Activated naive CD4-positive, alpha-beta T cell treated with anti-CD3 and anti-CD28 coated beads, Interleukin-2, amount 10 ng/mL, durations not matched to agents 7 days and 5 days (primary cell): Measurements from ENCODE around the gene ABCA7.

Experiments
- CTCF ChIA-PET: fragments of 350-600 bp; sonication (Branson Sonifier 250); formaldehyde crosslinking; loops from one replicate; lab custom pipeline; 2021; ENCODE audit warnings: antibody characterized with exemption; lab: Charles Lee
- DNase-seq: peaks from one replicate; pipeline ENCODE4 v3.0.0-alpha.2; 2020
- H3K27ac Mint-ChIP-seq: one replicate; pipeline ENCODE4 v1.8.0; 2021; ENCODE audit warnings: mild to moderate bottlenecking, moderate library complexity, mixed read lengths
- H3K27me3 Mint-ChIP-seq: one replicate; pipeline ENCODE4 v1.8.0; 2021; ENCODE audit warnings: mild to moderate bottlenecking, mixed read lengths
- H3K36me3 Mint-ChIP-seq: one replicate; pipeline ENCODE4 v1.8.0; 2021; ENCODE audit warnings: mixed read lengths
- H3K4me1 Mint-ChIP-seq: one replicate; pipeline ENCODE4 v1.8.0; 2021; ENCODE audit warnings: mixed read lengths
- H3K4me3 Mint-ChIP-seq: one replicate; pipeline ENCODE4 v1.8.0; 2021; ENCODE audit warnings: mild to moderate bottlenecking, moderate library complexity, mixed read lengths
- H3K9me3 Mint-ChIP-seq: one replicate; pipeline ENCODE4 v1.8.0; 2021; ENCODE audit warnings: mixed read lengths

Gene ABCA7

DNA sequence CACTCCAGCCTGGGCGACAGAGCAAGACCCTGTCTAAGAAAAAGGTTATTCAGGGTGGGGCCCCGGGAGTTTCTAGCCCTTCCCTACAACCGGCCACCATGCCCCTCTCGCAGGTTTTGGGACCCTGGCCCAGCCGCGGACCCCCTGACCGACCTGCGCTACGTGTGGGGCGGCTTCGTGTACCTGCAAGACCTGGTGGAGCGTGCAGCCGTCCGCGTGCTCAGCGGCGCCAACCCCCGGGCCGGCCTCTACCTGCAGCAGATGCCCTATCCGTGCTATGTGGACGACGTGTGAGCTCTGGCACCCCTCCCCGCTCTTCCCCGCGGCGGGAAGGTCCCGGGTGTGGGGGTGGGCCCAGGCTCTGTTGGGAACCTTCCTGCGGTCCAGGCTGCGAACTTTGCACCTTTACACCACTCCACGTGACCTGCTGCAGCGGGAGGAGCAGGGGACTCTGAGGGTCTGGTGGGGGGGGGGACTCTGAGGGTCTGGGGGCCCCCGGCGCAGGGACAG lies 6.3 kb downstream of the ABCA7 start:
- Mint-ChIP-seq H3K4me1 (peaks cover 18% of the 10 kb centered on the region), H3K9me3 (peaks cover 2% of the 10 kb centered on the region), H3K27me3 (no peaks in the 10 kb centered on the region), H3K4me3 (no peak overlapping the region), H3K36me3 (peaks cover 25% of the 10 kb centered on the region), H3K27ac (no peak overlapping the region)
- DNase-seq = no peak
- CTCF ChIA-PET = no interaction called here

DNA sequence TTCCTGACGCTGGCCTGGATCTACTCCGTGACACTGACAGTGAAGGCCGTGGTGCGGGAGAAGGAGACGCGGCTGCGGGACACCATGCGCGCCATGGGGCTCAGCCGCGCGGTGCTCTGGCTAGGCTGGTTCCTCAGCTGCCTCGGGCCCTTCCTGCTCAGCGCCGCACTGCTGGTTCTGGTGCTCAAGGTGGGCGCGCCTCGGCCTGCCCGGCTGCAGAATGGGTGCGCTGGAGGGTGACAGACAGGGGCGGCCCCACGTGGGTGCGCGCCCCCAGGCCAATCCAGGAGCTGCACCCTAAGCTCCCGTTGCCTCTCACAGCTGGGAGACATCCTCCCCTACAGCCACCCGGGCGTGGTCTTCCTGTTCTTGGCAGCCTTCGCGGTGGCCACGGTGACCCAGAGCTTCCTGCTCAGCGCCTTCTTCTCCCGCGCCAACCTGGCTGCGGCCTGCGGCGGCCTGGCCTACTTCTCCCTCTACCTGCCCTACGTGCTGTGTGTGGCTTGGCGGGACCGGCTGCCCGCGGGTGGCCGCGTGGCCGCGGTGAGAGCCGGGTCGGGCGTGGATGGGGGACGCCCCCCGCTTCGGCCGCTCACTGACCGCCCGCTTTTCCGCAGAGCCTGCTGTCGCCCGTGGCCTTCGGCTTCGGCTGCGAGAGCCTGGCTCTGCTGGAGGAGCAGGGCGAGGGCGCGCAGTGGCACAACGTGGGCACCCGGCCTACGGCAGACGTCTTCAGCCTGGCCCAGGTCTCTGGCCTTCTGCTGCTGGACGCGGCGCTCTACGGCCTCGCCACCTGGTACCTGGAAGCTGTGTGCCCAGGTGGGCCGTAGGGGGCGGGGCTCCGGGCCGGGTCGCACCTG lies 7.2 kb downstream of the ABCA7 start:
- CTCF ChIA-PET = interaction anchor here (1.0 kb wide), 1 partner anchor 13 kb away, joined by 3 read pairs; no protein-coding TSS in a partner anchor
- no peak overlapping the region for H3K4me3 Mint-ChIP-seq
- no peaks in the 10 kb centered on the region for H3K27me3 Mint-ChIP-seq
- peak; percentile 56 for DNase-seq
- H3K27ac Mint-ChIP-seq = peak overlapping the region; percentile 37
- peaks cover 29% of the 10 kb centered on the region for H3K36me3 Mint-ChIP-seq
- peaks cover 2% of the 10 kb centered on the region for H3K9me3 Mint-ChIP-seq
- peaks cover 18% of the 10 kb centered on the region for H3K4me1 Mint-ChIP-seq

DNA sequence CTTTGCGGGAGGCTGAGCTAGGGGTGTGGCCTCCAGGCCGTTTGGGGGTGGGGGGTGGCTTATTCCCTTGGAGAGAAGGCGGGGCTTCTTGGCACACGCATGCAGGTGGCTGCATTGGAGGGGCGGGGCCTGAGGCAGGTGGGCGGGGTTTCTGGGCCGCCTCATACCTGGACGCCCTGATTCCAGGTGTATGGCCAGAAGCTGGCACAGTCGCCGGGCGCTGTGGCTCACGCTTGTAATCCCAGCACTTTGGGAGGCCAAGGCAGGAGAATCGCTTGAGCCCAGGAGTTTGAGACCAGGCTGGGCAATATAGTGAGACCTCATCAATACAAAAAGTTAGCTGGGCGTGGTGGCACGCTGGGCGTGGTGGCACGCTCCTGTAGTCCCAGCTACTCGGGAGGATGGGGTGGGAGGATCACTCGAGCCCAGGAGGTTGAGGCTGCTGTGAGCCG lies 7.8 kb downstream of the ABCA7 start:
- CTCF ChIA-PET = interaction anchor here (1.0 kb wide), 1 partner anchor 13 kb away, joined by 3 read pairs; no protein-coding TSS in a partner anchor
- H3K4me3 Mint-ChIP-seq = no peak overlapping the region

DNA sequence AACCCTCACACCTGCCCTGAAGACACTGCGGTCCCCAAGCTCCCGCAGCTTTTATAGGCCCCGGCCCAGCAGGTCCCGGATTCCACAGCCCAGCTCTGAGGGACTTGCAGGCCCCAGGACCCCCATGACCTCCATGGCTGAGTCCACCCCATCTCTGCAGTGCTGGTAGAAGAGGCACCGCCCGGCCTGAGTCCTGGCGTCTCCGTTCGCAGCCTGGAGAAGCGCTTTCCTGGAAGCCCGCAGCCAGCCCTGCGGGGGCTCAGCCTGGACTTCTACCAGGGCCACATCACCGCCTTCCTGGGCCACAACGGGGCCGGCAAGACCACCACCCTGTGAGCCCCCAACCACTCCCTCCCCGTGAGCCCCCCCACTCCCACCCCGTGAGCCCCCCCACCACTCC lies 9.2 kb downstream of the ABCA7 start:
- DNase-seq = no peak
- H3K4me1 Mint-ChIP-seq = peaks cover 20% of the 10 kb centered on the region
- H3K9me3 Mint-ChIP-seq = peaks cover 2% of the 10 kb centered on the region
- H3K4me3 Mint-ChIP-seq = no peak overlapping the region
- H3K27me3 Mint-ChIP-seq = no peaks in the 10 kb centered on the region
- CTCF ChIA-PET = interaction anchor here (0.6 to 1.1 kb wide), 2 partner anchors 17 to 295 kb away, joined by 3 read pairs; no protein-coding TSS in a partner anchor
- H3K36me3 Mint-ChIP-seq = peaks cover 33% of the 10 kb centered on the region
- no peak overlapping the region for H3K27ac Mint-ChIP-seq

More for the DNA sequence above, 7.8 kb downstream of the ABCA7 start:
- Mint-ChIP-seq H3K27ac (no peak overlapping the region), H3K9me3 (peaks cover 2% of the 10 kb centered on the region), H3K36me3 (peaks cover 26% of the 10 kb centered on the region), H3K27me3 (no peaks in the 10 kb centered on the region), H3K4me1 (peaks cover 16% of the 10 kb centered on the region)
- peak; percentile 28 for DNase-seq

DNA sequence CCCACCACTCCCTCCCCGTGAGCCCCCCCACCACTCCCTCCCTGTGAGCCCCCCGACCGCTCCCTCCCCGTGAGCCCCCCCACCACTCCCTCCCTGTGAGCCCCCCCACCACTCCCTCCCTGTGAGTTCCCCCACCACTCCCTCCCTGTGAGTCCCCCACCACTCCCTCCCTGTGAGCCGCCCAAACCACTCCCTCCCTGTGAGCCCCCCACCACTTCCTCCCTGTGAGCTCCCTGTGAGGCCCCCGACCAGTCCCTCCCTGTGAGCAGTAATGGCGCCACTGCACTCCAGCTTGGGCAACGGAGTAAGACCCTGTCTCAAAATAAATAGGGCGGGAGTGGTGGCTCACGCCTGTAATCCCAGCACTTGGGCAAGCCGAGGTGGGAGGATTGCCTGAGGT lies 9.9 kb downstream of the ABCA7 start:
- H3K4me3 Mint-ChIP-seq = no peak overlapping the region
- no peaks in the 10 kb centered on the region for H3K27me3 Mint-ChIP-seq
- H3K9me3 Mint-ChIP-seq = peaks cover 2% of the 10 kb centered on the region
- no peak for DNase-seq
- H3K36me3 Mint-ChIP-seq = peaks cover 27% of the 10 kb centered on the region
- H3K27ac Mint-ChIP-seq = no peak overlapping the region
- CTCF ChIA-PET = interaction anchor here (0.9 kb wide), 1 partner anchor 11 kb away, joined by 3 read pairs; no protein-coding TSS in a partner anchor
- H3K4me1 Mint-ChIP-seq = peaks cover 20% of the 10 kb centered on the region

DNA sequence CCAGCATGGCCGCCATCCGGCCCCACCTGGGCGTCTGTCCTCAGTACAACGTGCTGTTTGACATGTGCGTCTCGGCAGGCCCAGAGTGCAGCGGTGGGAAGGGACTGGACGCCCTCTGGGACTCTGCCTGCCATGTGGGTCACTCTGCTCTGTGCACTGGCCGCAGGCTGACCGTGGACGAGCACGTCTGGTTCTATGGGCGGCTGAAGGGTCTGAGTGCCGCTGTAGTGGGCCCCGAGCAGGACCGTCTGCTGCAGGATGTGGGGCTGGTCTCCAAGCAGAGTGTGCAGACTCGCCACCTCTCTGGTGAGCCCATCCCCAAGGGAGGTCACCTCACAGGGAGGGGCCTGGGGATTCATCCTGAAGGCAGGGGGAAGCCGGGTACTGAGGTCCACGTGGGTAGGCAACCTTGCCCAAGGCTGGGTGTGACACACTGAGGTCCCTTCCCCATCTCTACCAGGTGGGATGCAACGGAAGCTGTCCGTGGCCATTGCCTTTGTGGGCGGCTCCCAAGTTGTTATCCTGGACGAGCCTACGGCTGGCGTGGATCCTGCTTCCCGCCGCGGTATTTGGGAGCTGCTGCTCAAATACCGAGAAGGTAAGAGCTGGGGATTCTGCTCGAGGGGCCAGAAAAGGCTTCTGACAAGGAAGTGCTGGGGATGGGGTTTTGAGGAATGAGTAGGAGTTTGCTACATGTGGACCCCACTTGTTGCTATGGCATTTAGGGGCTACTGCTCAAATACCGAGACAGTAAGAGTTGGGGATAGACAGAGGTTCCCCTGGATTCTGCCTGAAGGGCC lies 11.3 kb downstream of the ABCA7 start:
- Mint-ChIP-seq H3K4me3 (no peak overlapping the region), H3K36me3 (peaks cover 17% of the 10 kb centered on the region), H3K9me3 (no peaks in the 10 kb centered on the region), H3K4me1 (peaks cover 17% of the 10 kb centered on the region), H3K27me3 (no peaks in the 10 kb centered on the region), H3K27ac (no peak overlapping the region)
- DNase-seq = no peak
- CTCF ChIA-PET = no interaction called here

DNA sequence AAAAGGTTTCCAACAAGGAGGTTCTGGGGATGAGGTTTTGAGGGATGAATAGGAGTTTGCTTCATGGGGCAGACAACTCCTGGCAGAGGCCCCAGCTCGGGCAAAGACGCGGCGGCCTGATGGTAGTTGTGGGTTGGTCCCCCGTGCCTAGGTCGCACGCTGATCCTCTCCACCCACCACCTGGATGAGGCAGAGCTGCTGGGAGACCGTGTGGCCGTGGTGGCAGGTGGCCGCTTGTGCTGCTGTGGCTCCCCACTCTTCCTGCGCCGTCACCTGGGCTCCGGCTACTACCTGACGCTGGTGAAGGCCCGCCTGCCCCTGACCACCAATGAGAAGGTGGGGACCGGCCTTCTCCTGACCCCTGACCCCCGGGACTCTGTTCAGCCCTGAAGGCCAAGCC lies 11.9 kb downstream of the ABCA7 start:
- no peak for DNase-seq
- H3K4me1 Mint-ChIP-seq = peaks cover 21% of the 10 kb centered on the region
- no peak overlapping the region for H3K4me3 Mint-ChIP-seq
- no peak overlapping the region for H3K27ac Mint-ChIP-seq
- CTCF ChIA-PET = no interaction called here
- H3K27me3 Mint-ChIP-seq = no peaks in the 10 kb centered on the region
- H3K9me3 Mint-ChIP-seq = no peaks in the 10 kb centered on the region
- peaks cover 22% of the 10 kb centered on the region for H3K36me3 Mint-ChIP-seq

DNA sequence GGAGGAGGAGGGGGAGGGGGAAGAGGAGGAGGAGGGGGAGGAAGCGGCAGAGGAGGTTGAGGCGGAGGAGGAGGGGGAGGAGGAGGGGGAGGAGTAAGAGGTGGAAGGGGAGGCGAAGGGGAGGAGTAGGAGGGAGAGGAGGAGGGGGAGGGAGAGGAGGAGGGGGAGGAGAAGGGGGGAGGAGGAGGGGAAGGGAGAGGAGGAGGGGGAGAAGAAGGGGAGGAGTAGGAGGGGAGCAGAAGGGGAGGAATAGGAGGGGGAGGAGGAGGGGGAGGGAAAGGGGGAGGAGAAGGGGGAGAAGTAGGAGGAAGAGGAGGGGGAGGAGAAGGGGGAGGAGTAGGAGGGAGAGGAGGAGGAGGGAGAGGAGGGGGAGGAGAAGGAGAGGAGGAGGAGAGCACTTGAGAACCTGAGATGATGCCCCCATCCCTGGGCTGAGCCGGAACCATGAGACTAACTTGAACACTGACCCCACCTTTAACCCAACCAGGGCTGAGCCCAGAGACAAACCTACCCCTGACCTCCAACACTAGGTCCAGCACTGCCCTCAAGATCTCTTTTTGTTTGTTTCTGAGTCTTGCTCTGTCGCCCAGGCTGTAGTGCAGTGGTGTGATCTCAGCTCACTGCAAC lies 12.6 kb downstream of the ABCA7 start:
- no peaks in the 10 kb centered on the region for H3K27me3 Mint-ChIP-seq
- DNase-seq = peak; percentile 24
- peaks cover 28% of the 10 kb centered on the region for H3K36me3 Mint-ChIP-seq
- H3K4me3 Mint-ChIP-seq = no peak overlapping the region
- H3K9me3 Mint-ChIP-seq = peaks cover 3% of the 10 kb centered on the region
- peaks cover 25% of the 10 kb centered on the region for H3K4me1 Mint-ChIP-seq
- CTCF ChIA-PET = no interaction called here
- no peak overlapping the region for H3K27ac Mint-ChIP-seq

DNA sequence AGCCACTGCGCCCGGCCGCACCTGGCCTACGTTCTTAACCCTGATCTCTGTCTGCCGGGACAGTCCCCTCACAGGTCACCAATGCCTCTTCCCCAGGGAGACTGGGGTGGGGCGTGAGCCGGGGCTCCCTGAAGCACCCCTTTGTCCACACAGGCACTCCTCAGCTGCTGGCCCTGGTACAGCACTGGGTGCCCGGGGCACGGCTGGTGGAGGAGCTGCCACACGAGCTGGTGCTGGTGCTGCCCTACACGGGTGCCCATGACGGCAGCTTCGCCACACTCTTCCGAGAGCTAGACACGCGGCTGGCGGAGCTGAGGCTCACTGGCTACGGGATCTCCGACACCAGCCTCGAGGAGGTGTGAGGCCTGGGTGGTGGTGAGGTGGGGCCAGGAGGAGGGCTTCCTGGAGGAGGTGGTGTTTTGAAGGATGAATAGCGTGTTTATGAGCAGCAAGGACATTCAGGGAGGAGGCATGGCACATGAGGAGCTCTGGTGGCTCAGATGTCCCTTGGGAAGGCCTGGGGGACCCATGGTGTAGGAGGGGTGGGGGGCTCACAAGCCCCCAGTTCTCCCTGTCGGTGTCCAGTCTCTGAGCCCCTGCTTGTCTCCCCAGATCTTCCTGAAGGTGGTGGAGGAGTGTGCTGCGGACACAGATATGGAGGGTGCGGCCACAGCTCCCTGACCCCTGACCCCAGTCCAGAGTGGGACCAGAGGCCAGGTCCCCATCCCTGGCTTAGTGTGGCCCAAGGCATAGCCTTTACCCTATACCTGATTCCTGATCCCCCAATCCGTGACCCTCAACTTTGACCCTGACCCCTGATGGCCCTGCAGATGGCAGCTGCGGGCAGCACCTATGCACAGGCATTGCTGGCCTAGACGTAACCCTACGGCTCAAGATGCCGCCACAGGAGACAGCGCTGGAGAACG lies 13.5 kb downstream of the ABCA7 start:
- Mint-ChIP-seq H3K36me3 (peaks cover 34% of the 10 kb centered on the region), H3K4me1 (peaks cover 35% of the 10 kb centered on the region)
- CTCF ChIA-PET = interaction anchor here (0.6 to 1.4 kb wide), 2 partner anchors 11 to 141 kb away, joined by 3 read pairs; no protein-coding TSS in a partner anchor

DNA sequence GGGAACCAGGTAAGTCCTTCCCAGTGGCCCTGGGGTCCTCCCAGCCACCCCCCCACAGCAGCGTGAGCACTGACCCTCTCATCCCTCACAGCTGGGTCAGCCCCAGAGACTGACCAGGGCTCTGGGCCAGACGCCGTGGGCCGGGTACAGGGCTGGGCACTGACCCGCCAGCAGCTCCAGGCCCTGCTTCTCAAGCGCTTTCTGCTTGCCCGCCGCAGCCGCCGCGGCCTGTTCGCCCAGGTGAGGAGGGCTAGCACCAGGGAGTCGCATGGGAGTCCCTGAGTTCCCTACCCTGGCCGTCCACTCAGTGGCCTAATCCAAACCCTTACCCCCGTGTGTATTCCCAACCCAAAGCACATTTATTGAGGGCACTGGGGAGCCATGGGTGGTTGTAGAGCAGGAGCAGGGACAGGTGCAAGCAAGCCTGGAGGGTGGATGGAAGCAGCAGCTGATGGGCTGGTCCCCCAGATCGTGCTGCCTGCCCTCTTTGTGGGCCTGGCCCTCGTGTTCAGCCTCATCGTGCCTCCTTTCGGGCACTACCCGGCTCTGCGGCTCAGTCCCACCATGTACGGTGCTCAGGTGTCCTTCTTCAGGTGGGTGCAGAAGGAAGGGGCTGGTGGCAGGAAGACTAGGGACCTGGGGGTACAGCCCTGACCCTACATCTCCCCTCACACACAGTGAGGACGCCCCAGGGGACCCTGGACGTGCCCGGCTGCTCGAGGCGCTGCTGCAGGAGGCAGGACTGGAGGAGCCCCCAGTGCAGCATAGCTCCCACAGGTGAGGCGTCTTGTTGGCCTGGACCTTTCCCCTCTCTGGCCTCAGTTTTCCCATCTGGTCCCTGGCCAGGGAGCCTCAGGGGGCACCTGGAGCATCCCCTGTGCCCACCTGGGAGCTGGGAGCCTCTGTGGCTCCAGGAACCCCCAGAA lies 14.5 kb downstream of the ABCA7 start:
- Mint-ChIP-seq H3K27ac (no peak overlapping the region), H3K4me1 (peaks cover 36% of the 10 kb centered on the region), H3K27me3 (no peaks in the 10 kb centered on the region), H3K9me3 (peaks cover 3% of the 10 kb centered on the region), H3K4me3 (no peak overlapping the region), H3K36me3 (peaks cover 33% of the 10 kb centered on the region)
- CTCF ChIA-PET = interaction anchor here (1.4 kb wide), 1 partner anchor 140 kb away, joined by 3 read pairs; no protein-coding TSS in a partner anchor
- no peak for DNase-seq

More for the DNA sequence above, 13.5 kb downstream of the ABCA7 start:
- no peak overlapping the region for H3K4me3 Mint-ChIP-seq
- H3K9me3 Mint-ChIP-seq = peaks cover 3% of the 10 kb centered on the region
- no peaks in the 10 kb centered on the region for H3K27me3 Mint-ChIP-seq
- DNase-seq = no peak
- peak overlapping the region; percentile 28 for H3K27ac Mint-ChIP-seq

DNA sequence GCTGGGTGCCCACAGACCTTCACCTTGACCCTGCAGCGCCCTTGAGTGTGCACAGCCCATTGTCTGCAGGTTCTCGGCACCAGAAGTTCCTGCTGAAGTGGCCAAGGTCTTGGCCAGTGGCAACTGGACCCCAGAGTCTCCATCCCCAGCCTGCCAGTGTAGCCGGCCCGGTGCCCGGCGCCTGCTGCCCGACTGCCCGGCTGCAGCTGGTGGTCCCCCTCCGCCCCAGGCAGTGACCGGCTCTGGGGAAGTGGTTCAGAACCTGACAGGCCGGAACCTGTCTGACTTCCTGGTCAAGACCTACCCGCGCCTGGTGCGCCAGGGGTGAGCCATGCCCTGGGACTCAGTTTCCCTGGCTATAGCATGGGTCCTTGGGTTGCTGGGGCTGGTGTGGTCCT lies 15.1 kb downstream of the ABCA7 start:
- CTCF ChIA-PET = no interaction called here
- H3K4me3 Mint-ChIP-seq = no peak overlapping the region
- no peak for DNase-seq
- peaks cover 36% of the 10 kb centered on the region for H3K4me1 Mint-ChIP-seq
- H3K27ac Mint-ChIP-seq = no peak overlapping the region
- peaks cover 3% of the 10 kb centered on the region for H3K9me3 Mint-ChIP-seq
- H3K27me3 Mint-ChIP-seq = no peaks in the 10 kb centered on the region
- H3K36me3 Mint-ChIP-seq = peaks cover 33% of the 10 kb centered on the region
